HepG2 (cell line): ENCODE data around the gene TMEM86B. TPM values are rescaled to one million over a fixed set of nuclear protein-coding genes. Genes with fewer than 3 reads are reported as not detected.

Source experiments
- ATF6 ChIP-seq: sonication (generic); formaldehyde crosslinking; conservative IDR thresholded peaks from 2 replicates; pipeline ENCODE4 v1.4.0; 2020; ENCODE audit warnings: missing genetic modification reagents
- ATM ChIP-seq: fragments of 450-650 bp; IDR thresholded peaks from 2 replicates; pipeline ENCODE4 v1.7.1; 2017; ENCODE audit warnings: mild to moderate bottlenecking, borderline replicate concordance
- BCL6 ChIP-seq: IDR thresholded peaks from 2 replicates; pipeline ENCODE4 v1.6.1; 2016; ENCODE audit warnings: missing genetic modification reagents, missing compliant biosample characterization
- DRAP1 ChIP-seq: IDR thresholded peaks from 2 replicates; pipeline ENCODE4 v1.6.1; 2016; ENCODE audit warnings: missing genetic modification reagents, missing compliant biosample characterization
- ELF4 ChIP-seq: sonication (generic); formaldehyde crosslinking; IDR thresholded peaks from 2 replicates; pipeline ENCODE4 v1.5.0; 2020; ENCODE audit warnings: missing genetic modification reagents, mild to moderate bottlenecking, moderate library complexity, borderline replicate concordance
- EP300 ChIP-seq, 3 experiments: sonication (generic) in 1 of 3; formaldehyde crosslinking in 1 of 3; IDR thresholded peaks; 2 replicates each; pipeline versions ENCODE4 v1.5.1 to v1.6.1; 2011 to 2020; ENCODE audit warnings: low read depth in 2 of 3, low read length in 2 of 3, borderline replicate concordance in 1 of 3, improper control_type of control experiment in 1 of 3, mild to moderate bottlenecking in 1 of 3, missing genetic modification reagents in 1 of 3, moderate library complexity in 1 of 3
- ESRRA ChIP-seq: sonication (generic); formaldehyde crosslinking; IDR thresholded peaks from 2 replicates; pipeline ENCODE4 v1.5.1; 2020; ENCODE audit warnings: mild to moderate bottlenecking, low read depth, missing genetic modification reagents
- KLF13 ChIP-seq: sonication (generic); formaldehyde crosslinking; IDR thresholded peaks from 2 replicates; pipeline ENCODE4 v1.4.0; 2020; ENCODE audit warnings: mild to moderate bottlenecking, missing genetic modification reagents
- MED13 ChIP-seq: sonication (generic); formaldehyde crosslinking; IDR thresholded peaks from 2 replicates; pipeline ENCODE4 v1.5.0; 2020; ENCODE audit warnings: missing genetic modification reagents
- MTF2 ChIP-seq: sonication (generic); formaldehyde crosslinking; IDR thresholded peaks from 2 replicates; pipeline ENCODE4 v1.5.0; 2020; ENCODE audit warnings: missing genetic modification reagents, borderline replicate concordance
- NAIF1 ChIP-seq: sonication (generic); formaldehyde crosslinking; IDR thresholded peaks from 2 replicates; pipeline ENCODE4 v1.5.0; 2020; ENCODE audit warnings: mild to moderate bottlenecking, missing genetic modification reagents, borderline replicate concordance
- NRL ChIP-seq: sonication (generic); formaldehyde crosslinking; IDR thresholded peaks from 2 replicates; pipeline ENCODE4 v1.5.0; 2020; ENCODE audit warnings: missing genetic modification reagents, mild to moderate bottlenecking, moderate library complexity, borderline replicate concordance
- PPARG ChIP-seq: conservative IDR thresholded peaks from 2 replicates; pipeline ENCODE4 v1.6.1; 2016; ENCODE audit warnings: missing biosample characterization, missing genetic modification reagents
- SOX13 ChIP-seq, 3 experiments: fragments of 450-650 bp in 1 of 3; sonication (generic) in 1 of 3; formaldehyde crosslinking in 1 of 3; IDR thresholded peaks in 2 of 3; conservative IDR thresholded peaks in 1 of 3; 2 replicates each; pipeline versions ENCODE4 v1.5.0 to v1.6.1; 2016 to 2020; ENCODE audit warnings: antibody characterized with exemption in 1 of 3, mild to moderate bottlenecking in 1 of 3, missing compliant biosample characterization in 1 of 3, missing genetic modification reagents in 1 of 3, moderate library complexity in 1 of 3
- SP140L ChIP-seq: sonication (generic); formaldehyde crosslinking; IDR thresholded peaks from 2 replicates; pipeline ENCODE4 v1.4.0; 2020; ENCODE audit warnings: missing genetic modification reagents, borderline replicate concordance
- SP5 ChIP-seq: IDR thresholded peaks from 2 replicates; pipeline ENCODE4 v1.6.1; 2016; ENCODE audit warnings: low read depth, borderline replicate concordance
- TCF7L2 ChIP-seq: IDR thresholded peaks from 2 replicates; pipeline ENCODE4 v1.6.1; 2011; ENCODE audit warnings: mild to moderate bottlenecking, low read depth, low read length, moderate library complexity
- ZFP36L2 ChIP-seq: sonication (generic); formaldehyde crosslinking; IDR thresholded peaks from 2 replicates; pipeline ENCODE4 v1.4.0; 2020; ENCODE audit warnings: missing genetic modification reagents
- ZNF232 ChIP-seq: sonication (generic); formaldehyde crosslinking; IDR thresholded peaks from 2 replicates; pipeline ENCODE4 v1.4.0; 2020; ENCODE audit warnings: missing genetic modification reagents, borderline replicate concordance
- ZNF343 ChIP-seq: sonication (generic); formaldehyde crosslinking; IDR thresholded peaks from 2 replicates; pipeline ENCODE4 v1.4.0; 2020; ENCODE audit warnings: mild to moderate bottlenecking, missing genetic modification reagents
- ZNF432 ChIP-seq: sonication (generic); formaldehyde crosslinking; IDR thresholded peaks from 2 replicates; pipeline ENCODE4 v1.5.0; 2020; ENCODE audit warnings: missing genetic modification reagents, mild to moderate bottlenecking, borderline replicate concordance
- ZNF468 ChIP-seq: sonication (generic); formaldehyde crosslinking; IDR thresholded peaks from 2 replicates; pipeline ENCODE4 v1.8.0; 2022; ENCODE audit warnings: mild to moderate bottlenecking, moderate library complexity, missing genetic modification reagents
- ZNF576 ChIP-seq: sonication (generic); formaldehyde crosslinking; IDR thresholded peaks from 2 replicates; pipeline ENCODE4 v1.4.0; 2020; ENCODE audit warnings: mild to moderate bottlenecking, missing genetic modification reagents
- ZNF616 ChIP-seq: sonication (generic); formaldehyde crosslinking; IDR thresholded peaks from 2 replicates; pipeline ENCODE4 v1.5.0; 2020; ENCODE audit warnings: low read depth, mild to moderate bottlenecking, missing genetic modification reagents
- ZUFSP ChIP-seq: sonication (generic); formaldehyde crosslinking; IDR thresholded peaks from 2 replicates; pipeline ENCODE4 v1.9.0; 2021; ENCODE audit warnings: missing genetic modification reagents, mild to moderate bottlenecking, borderline replicate concordance
- polyA plus RNA-seq, 8 experiments: library from polyadenylated mRNA; depleted of rRNA in 3 of 8; stranded (reverse) in 7 of 8; unstranded in 1 of 8; fragments of >200 nt; fragmentation: Illumina TruSeq in 4 of 8; extraction: Trizol in 4 of 8; gene quantifications; 2 replicates each; pipeline versions ENCODE4 v1.2.1 to v1.2.3, GENCODE V29; 2011 to 2016; ENCODE audit warnings: low read depth in 4 of 8, missing spikeins in 1 of 8, mixed read lengths in 1 of 8; ENCODE audit not compliant: insufficient read depth in 1 of 8
- total RNA-seq, 5 experiments: library from RNA; depleted of rRNA; stranded (reverse); fragments of >200 nt; fragmentation: Illumina TruSeq; extraction: Trizol; gene quantifications; 2 replicates each; pipeline ENCODE4 v1.2.3, GENCODE V29; 2016; ENCODE audit warnings: low read depth in 1 of 5

The TMEM86B gene
- total and polyA plus RNA-seq, 2 of the 13 experiments (the other 11 are each of a cell fraction or from before 2014, with no cell fraction given), result 7.7 to 9.6 TPM

GRCh38 chr19:55258828-55259539, 30.4 kb upstream of the TMEM86B start, which contains the start of gene PPP6R1 (continued):
- TF ChIP-seq DRAP1 (CRISPR knock-in tag) (peak; percentile 82), ZNF576 (CRISPR knock-in tag) (no peak), PPARG (CRISPR knock-in tag) (peak; percentile 82), NAIF1 (peak; percentile 89; the same call in 1 of the 2 replicates), TCF7L2 (no peak), SP5 (CRISPR knock-in tag) (peak; percentile 58; the same call in 1 of the 2 replicates), SP140L (CRISPR knock-in tag) (peak; percentile 79; the same call in 1 of the 2 replicates), SOX13 (IDR thresholded peaks at IDR 0.05) (no peak), SOX13 (CRISPR knock-in tag; conservative IDR thresholded peaks at IDR 0.05 in 1 of 2, IDR thresholded peaks at IDR 0.05 in 1 of 2) (peak in 1 of 2 experiments; percentile 55; a peak in 2 of 4 replicates), ATM (no peak), MED13 (CRISPR knock-in tag) (no peak; the same call in 1 of the 2 replicates), ESRRA (peak; percentile 69), ZNF343 (CRISPR knock-in tag) (peak; percentile 57; the same call in 1 of the 2 replicates), BCL6 (peak; percentile 58), NRL (CRISPR knock-in tag) (no peak; the same call in 1 of the 2 replicates), EP300 (IDR thresholded peaks at IDR 0.05; ENCODE audit: low read depth in 2 of 2, low read length in 2 of 2) (peak; percentile 58 to 89; a peak in 3 of 4 replicates), EP300 (CRISPR knock-in tag; IDR thresholded peaks at IDR 0.05; ENCODE audit: borderline replicate concordance) (peak; percentile 53; the same call in 1 of the 2 replicates), ATF6 (no peak), ZUFSP (CRISPR knock-in tag) (no peak), ELF4 (CRISPR knock-in tag) (no peak), ZFP36L2 (no peak), ZNF468 (CRISPR knock-in tag) (no peak), MTF2 (CRISPR knock-in tag) (peak; percentile 91; the same call in 1 of the 2 replicates), ZNF616 (CRISPR knock-in tag) (no peak), KLF13 (CRISPR knock-in tag) (no peak), ZNF432 (CRISPR knock-in tag) (no peak), ZNF232 (CRISPR knock-in tag) (peak; percentile 76)
